Islet of Langerhans (tissue), 1 donor: ENCODE results near the gene IGFBP6.
"Not testable (repeated sequence)": the region's sequence is repeated elsewhere in the genome, so short reads cannot be mapped to it uniquely, and the experiment has no call there.

ENCODE experiments used
- FAIRE-seq: peaks from one replicate; lab custom pipeline; 2011; peaks lifted over from hg19 to GRCh38; lab: Jason Lieb, UNC

Gene IGFBP6

GRCh38 chr12:53070877-53071492 is 26.5 kb upstream of the IGFBP6 start:
- no peak for FAIRE-seq

- no peak for FAIRE-seq
Observed at GRCh38 chr12:53071591-53072551, 25.6 kb upstream of the IGFBP6 start.

GRCh38 chr12:53073881-53074280 is 23.6 kb upstream of the IGFBP6 start:
- no peak for FAIRE-seq

- no peak for FAIRE-seq
Observed at GRCh38 chr12:53074283-53074998, 23.0 kb upstream of the IGFBP6 start.

- FAIRE-seq, result no peak
Observed at GRCh38 chr12:53074999-53075370, 22.5 kb upstream of the IGFBP6 start.

GRCh38 chr12:53076461-53076860 is 21.0 kb upstream of the IGFBP6 start:
- no peak for FAIRE-seq

- FAIRE-seq, result no peak
Observed at GRCh38 chr12:53077030-53077429, 20.4 kb upstream of the IGFBP6 start.

GRCh38 chr12:53078425-53079225 is 18.8 kb upstream of the IGFBP6 start:
- FAIRE-seq, result no peak

GRCh38 chr12:53079226-53080117 is 18.0 kb upstream of the IGFBP6 start, which contains the start of gene SPRYD3:
TSS of gene SPRYD3 (minus strand) at chr12:53079390. CDS start at chr12:53079333, 57 bp downstream.
- no peak for FAIRE-seq

- FAIRE-seq, result no peak
Observed at GRCh38 chr12:53082637-53083175, 14.8 kb upstream of the IGFBP6 start.

GRCh38 chr12:53086361-53086760 is 11.1 kb upstream of the IGFBP6 start:
- no peak for FAIRE-seq

GRCh38 chr12:53090105-53090504 is 7.4 kb upstream of the IGFBP6 start:
- no peak for FAIRE-seq

- no peak for FAIRE-seq
Observed at GRCh38 chr12:53090554-53090953, 6.9 kb upstream of the IGFBP6 start.

GRCh38 chr12:53091756-53092155 is 5.7 kb upstream of the IGFBP6 start:
- no peak for FAIRE-seq

- FAIRE-seq, result no peak
Observed at GRCh38 chr12:53093777-53094393, 3.6 kb upstream of the IGFBP6 start.

- FAIRE-seq, result no peak
Observed at GRCh38 chr12:53094394-53094787, 3.1 kb upstream of the IGFBP6 start.

- FAIRE-seq, result not testable (repeated sequence)
Observed at GRCh38 chr12:53094796-53095595, 2.5 kb upstream of the IGFBP6 start.

GRCh38 chr12:53095596-53095895 is 1.9 kb upstream of the IGFBP6 start:
- not testable (repeated sequence) for FAIRE-seq

GRCh38 chr12:53096089-53096741 is 1.3 kb upstream of the IGFBP6 start:
- FAIRE-seq, result no peak
